Hippocampal formation (tissue), 2 donors: ENCODE measurements around the gene DDX51.
"Not testable (repeated sequence)": the region's sequence is repeated elsewhere in the genome, so short reads cannot be mapped to it uniquely, and the experiment has no call there.

Source experiments
- DNase-seq, 2 donors: peaks; one replicate each; lab custom pipeline; 2025; lab: John Stamatoyannopoulos, UW

Gene DDX51

GRCh38 chr12:132153501-132154340 is 9.6 kb upstream of the DDX51 start:
- peak in 1 of 2 donors; percentile 32 for DNase-seq

GRCh38 chr12:132152953-132153352 is 8.8 kb upstream of the DDX51 start:
- DNase-seq = no peak

GRCh38 chr12:132152411-132152821 is 8.3 kb upstream of the DDX51 start:
- no peak for DNase-seq

- no peak for DNase-seq
These were observed 7.8 kb upstream of the DDX51 start for GRCh38 chr12:132151766-132152410.

GRCh38 chr12:132151145-132151765 is 7.1 kb upstream of the DDX51 start:
- no peak for DNase-seq

- DNase-seq = no peak
These were observed 6.6 kb upstream of the DDX51 start for GRCh38 chr12:132150780-132151144.

GRCh38 chr12:132149526-132149925 is 5.4 kb upstream of the DDX51 start:
- not testable (repeated sequence) for DNase-seq

- no peak for DNase-seq
These were observed 4.4 kb upstream of the DDX51 start for GRCh38 chr12:132148368-132149045.

- DNase-seq = no peak
These were observed 3.6 kb upstream of the DDX51 start for GRCh38 chr12:132147423-132148367.

- no peak for DNase-seq
These were observed 2.8 kb upstream of the DDX51 start for GRCh38 chr12:132146772-132147422.

GRCh38 chr12:132146098-132146497 is 2.0 kb upstream of the DDX51 start:
- no peak for DNase-seq

GRCh38 chr12:132145334-132145733 is 1.2 kb upstream of the DDX51 start:
- no peak for DNase-seq

GRCh38 chr12:132144810-132145168 is 670 bp upstream of the DDX51 start:
- no peak for DNase-seq

GRCh38 chr12:132143336-132144071 is 615 bp downstream of the DDX51 start:
- no peak for DNase-seq

GRCh38 chr12:132142679-132143335 is 1.3 kb downstream of the DDX51 start:
- no peak for DNase-seq

GRCh38 chr12:132141976-132142678 is 2.0 kb downstream of the DDX51 start:
- no peak for DNase-seq

- DNase-seq = no peak
These were observed 2.9 kb downstream of the DDX51 start for GRCh38 chr12:132140918-132141841.

GRCh38 chr12:132140501-132140900 is 3.6 kb downstream of the DDX51 start:
- DNase-seq = no peak
